Neural progenitor cell (in vitro differentiated cells): Measurements from ENCODE around the gene TRAK1.

Experiments
- CTCF ChIP-seq: fragments of 200-600 bp; sonication (generic); IDR thresholded peaks from 2 replicates; pipeline ENCODE4 v1.5.1; 2017; ENCODE audit warnings: antibody characterized with exemption, mild to moderate bottlenecking
- EZH2 ChIP-seq: fragments of 200-600 bp; sonication (generic); IDR thresholded peaks from 2 replicates; pipeline ENCODE4 v1.6.1; 2017; ENCODE audit warnings: antibody characterized with exemption, mild to moderate bottlenecking, moderate library complexity
- EZH2phosphoT487 ChIP-seq: fragments of 200-600 bp; sonication (generic); IDR thresholded peaks from 2 replicates; pipeline ENCODE4 v1.6.1; 2017; ENCODE audit warnings: antibody characterized with exemption

DNA sequence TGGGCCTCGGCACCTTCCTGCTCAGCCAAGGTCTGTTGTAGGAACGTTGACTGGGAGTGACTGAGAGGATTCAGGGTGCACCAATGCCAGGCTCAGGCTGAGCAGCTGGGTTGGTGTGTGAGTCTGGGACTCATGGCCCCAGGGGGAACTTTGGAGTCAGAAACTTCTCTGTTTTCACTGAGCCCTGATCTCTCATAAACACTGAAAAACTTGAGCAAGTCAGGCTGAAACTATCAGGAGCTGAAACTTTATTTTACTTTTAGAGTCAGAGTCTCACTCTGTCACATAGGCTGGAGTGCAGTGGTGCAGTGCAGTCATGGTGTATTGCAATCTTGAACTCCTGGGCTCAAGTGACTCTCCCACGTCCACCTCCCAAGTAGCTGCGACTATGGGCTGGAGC, 3.0 kb downstream of the TRAK1 start:
- TF ChIP-seq CTCF, result no peak
- TF ChIP-seq EZH2, result no peak
- TF ChIP-seq EZH2phosphoT487, result no peak
